LNCAP (cell line): ENCODE measurements around the gene INO80B.

Experiments
- TF ChIP-seq, protein P1 (sequence below): fragments of 450-650 bp; IDR thresholded peaks from 2 replicates; pipeline ENCODE4 v1.5.1; 2017; ENCODE audit warnings: mild to moderate bottlenecking

Gene INO80B

GRCh38 chr2:74423231-74424095 is 31.4 kb upstream of the INO80B start:
- TF ChIP-seq, protein P1, sequence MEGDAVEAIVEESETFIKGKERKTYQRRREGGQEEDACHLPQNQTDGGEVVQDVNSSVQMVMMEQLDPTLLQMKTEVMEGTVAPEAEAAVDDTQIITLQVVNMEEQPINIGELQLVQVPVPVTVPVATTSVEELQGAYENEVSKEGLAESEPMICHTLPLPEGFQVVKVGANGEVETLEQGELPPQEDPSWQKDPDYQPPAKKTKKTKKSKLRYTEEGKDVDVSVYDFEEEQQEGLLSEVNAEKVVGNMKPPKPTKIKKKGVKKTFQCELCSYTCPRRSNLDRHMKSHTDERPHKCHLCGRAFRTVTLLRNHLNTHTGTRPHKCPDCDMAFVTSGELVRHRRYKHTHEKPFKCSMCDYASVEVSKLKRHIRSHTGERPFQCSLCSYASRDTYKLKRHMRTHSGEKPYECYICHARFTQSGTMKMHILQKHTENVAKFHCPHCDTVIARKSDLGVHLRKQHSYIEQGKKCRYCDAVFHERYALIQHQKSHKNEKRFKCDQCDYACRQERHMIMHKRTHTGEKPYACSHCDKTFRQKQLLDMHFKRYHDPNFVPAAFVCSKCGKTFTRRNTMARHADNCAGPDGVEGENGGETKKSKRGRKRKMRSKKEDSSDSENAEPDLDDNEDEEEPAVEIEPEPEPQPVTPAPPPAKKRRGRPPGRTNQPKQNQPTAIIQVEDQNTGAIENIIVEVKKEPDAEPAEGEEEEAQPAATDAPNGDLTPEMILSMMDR = no peak

GRCh38 chr2:74424139-74424992 is 30.5 kb upstream of the INO80B start:
- TF ChIP-seq, protein P1 = no peak

- TF ChIP-seq, protein P1 = no peak
Measured at GRCh38 chr2:74424995-74425406, 29.9 kb upstream of the INO80B start.

DNA sequence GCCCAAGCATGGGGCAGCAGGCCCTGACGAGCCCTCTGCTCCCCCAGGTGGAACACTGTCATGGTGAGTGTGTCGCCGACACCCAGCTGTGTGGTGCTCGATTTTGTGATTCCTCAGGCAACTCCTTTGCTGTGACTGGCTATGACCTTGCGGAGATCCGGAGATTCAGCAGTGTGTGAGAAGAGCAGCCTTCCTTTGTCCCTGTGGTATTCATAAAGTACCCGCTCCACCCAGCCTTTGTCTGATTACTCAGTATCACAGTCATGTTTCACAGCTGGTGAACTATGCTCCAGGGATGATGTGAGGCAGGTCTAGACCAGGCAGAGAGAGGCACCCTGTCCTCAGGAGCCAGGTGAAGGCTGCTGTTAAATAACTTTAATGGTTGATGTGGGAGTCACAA is 29.4 kb upstream of the INO80B start:
- TF ChIP-seq, protein P1 = no peak

GRCh38 chr2:74426181-74426758 is 28.6 kb upstream of the INO80B start:
- TF ChIP-seq, protein P1 = no peak

DNA sequence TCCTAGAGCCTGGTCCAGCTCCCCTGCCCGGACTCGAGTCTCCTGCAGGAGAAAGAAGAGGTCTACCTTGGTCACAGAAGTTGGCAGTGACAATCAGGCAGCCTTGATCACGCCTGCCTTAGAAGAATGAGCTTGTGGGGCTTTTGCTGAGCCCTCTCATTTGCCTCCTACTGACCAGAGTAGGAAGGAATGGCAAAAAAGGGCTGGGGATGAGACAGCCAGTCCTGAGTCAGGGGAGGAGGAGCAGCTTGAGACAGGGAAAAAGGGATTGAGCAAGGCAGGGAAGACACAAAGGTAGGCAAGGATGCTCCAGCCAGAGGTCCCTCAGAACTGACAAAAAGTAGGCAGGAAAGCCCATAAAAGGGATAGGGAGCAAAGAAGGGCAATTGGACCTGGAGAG is 27.3 kb upstream of the INO80B start:
- TF ChIP-seq, protein P1 = no peak

GRCh38 chr2:74428675-74429074 is 26.2 kb upstream of the INO80B start:
- TF ChIP-seq, protein P1 = no peak
